HEK293 (cell line): Measurements from ENCODE around the gene KRTAP10-7.
A peak's percentile ranks its signal among the peaks of the same experiment; 100 is the strongest.
"Not testable (repeated sequence)": the region's sequence is repeated elsewhere in the genome, so short reads cannot be mapped to it uniquely, and the experiment has no call there.

Experiments used
- CTCF ChIA-PET: fragments of 350-600 bp; formaldehyde crosslinking; extraction: SDS; loops from one replicate; lab custom pipeline; 2021; ENCODE audit warnings: antibody characterized with exemption; lab: Yijun Ruan, JAX
- POLR2A ChIA-PET: fragments of 300-600 bp; formaldehyde crosslinking; extraction: SDS; loops from one replicate; lab custom pipeline; 2020; ENCODE audit warnings: antibody characterized with exemption, inconsistent platforms; lab: Yijun Ruan, JAX
- H3K27ac ChIP-seq: fragments of 200-500 bp; sonication (Bioruptor generic); 2 replicates; pipeline ENCODE4 v1.5.1; 2014; ENCODE audit warnings: low read depth, low read length, control low read depth, inconsistent platforms; ENCODE audit errors: extremely low read depth
- H3K36me3 ChIP-seq, 2 experiments: fragments of 200-500 bp in 1 of 2; sonication (Bioruptor generic) in 1 of 2; 1 replicate in 1 of 2; 2 replicates in 1 of 2; pipeline ENCODE4 v1.5.1; 2014 to 2017; ENCODE audit warnings: inconsistent platforms in 2 of 2, low read length in 2 of 2; ENCODE audit not compliant: control insufficient read depth in 2 of 2, insufficient read depth in 1 of 2
- H3K4me1 ChIP-seq: fragments of 200-500 bp; sonication (Bioruptor generic); 2 replicates; pipeline ENCODE4 v1.5.1; 2014; ENCODE audit warnings: mild to moderate bottlenecking, low read length, inconsistent platforms; ENCODE audit not compliant: control insufficient read depth, insufficient read depth
- H3K4me3 ChIP-seq: 2 replicates; pipeline ENCODE4 v1.5.1; 2011; ENCODE audit warnings: low read depth, mild to moderate bottlenecking, control low read depth, low read length, moderate library complexity
- H3K9me3 ChIP-seq: fragments of 200-500 bp; sonication (Bioruptor generic); 2 replicates; pipeline ENCODE4 v1.5.1; 2014; ENCODE audit warnings: low read depth, low read length, inconsistent platforms; ENCODE audit not compliant: control insufficient read depth, insufficient read depth
- EGR2 ChIP-seq: fragments of 450-650 bp; formaldehyde crosslinking; IDR thresholded peaks from 2 replicates; pipeline ENCODE4 v1.5.1; 2016; ENCODE audit warnings: low read depth, missing biosample characterization, missing genetic modification characterization
- PRDM1 ChIP-seq: fragments of 450-650 bp; formaldehyde crosslinking; IDR thresholded peaks from 2 replicates; pipeline ENCODE4; 2016; ENCODE audit warnings: missing biosample characterization, missing genetic modification characterization
- SP2 ChIP-seq: fragments of 450-650 bp; formaldehyde crosslinking; IDR thresholded peaks from 2 replicates; pipeline ENCODE4 v1.5.1; 2016; ENCODE audit warnings: missing biosample characterization, missing genetic modification characterization
- ZBTB48 ChIP-seq: fragments of 450-650 bp; formaldehyde crosslinking; IDR thresholded peaks from 2 replicates; pipeline ENCODE4 v1.5.1; 2016; ENCODE audit warnings: missing biosample characterization, missing genetic modification characterization
- ZFHX2 ChIP-seq: fragments of 450-650 bp; formaldehyde crosslinking; conservative IDR thresholded peaks from 2 replicates; pipeline ENCODE4 v1.5.1; 2016; ENCODE audit warnings: missing biosample characterization, missing genetic modification characterization
- ZIC2 ChIP-seq: fragments of 450-650 bp; formaldehyde crosslinking; IDR thresholded peaks from 2 replicates; pipeline ENCODE4 v1.5.1; 2016; ENCODE audit warnings: missing biosample characterization, missing genetic modification characterization
- ZNF140 ChIP-seq: fragments of 450-650 bp; formaldehyde crosslinking; IDR thresholded peaks from 2 replicates; pipeline ENCODE4 v1.5.1; 2016; ENCODE audit warnings: missing biosample characterization, missing genetic modification characterization
- ZNF221 ChIP-seq: fragments of 450-650 bp; formaldehyde crosslinking; IDR thresholded peaks from 2 replicates; pipeline ENCODE4 v1.5.1; 2017; ENCODE audit warnings: missing biosample characterization, missing genetic modification characterization, borderline replicate concordance
- ZNF24 ChIP-seq: fragments of 450-650 bp; formaldehyde crosslinking; IDR thresholded peaks from 2 replicates; pipeline ENCODE4 v1.5.1; 2016; ENCODE audit warnings: missing biosample characterization, missing genetic modification characterization
- ZNF266 ChIP-seq: fragments of 450-650 bp; formaldehyde crosslinking; IDR thresholded peaks from 2 replicates; pipeline ENCODE4 v1.5.1; 2016; ENCODE audit warnings: missing biosample characterization, missing genetic modification characterization, low read depth
- ZNF433 ChIP-seq: fragments of 450-650 bp; formaldehyde crosslinking; IDR thresholded peaks from 2 replicates; pipeline ENCODE4 v1.5.1; 2016; ENCODE audit warnings: missing biosample characterization, missing genetic modification characterization, low read depth
- ZNF701 ChIP-seq: fragments of 450-650 bp; formaldehyde crosslinking; IDR thresholded peaks from 2 replicates; pipeline ENCODE4 v1.5.1; 2016; ENCODE audit warnings: missing biosample characterization, missing genetic modification characterization
- ZNF76 ChIP-seq: fragments of 450-650 bp; formaldehyde crosslinking; IDR thresholded peaks from 2 replicates; pipeline ENCODE4; 2016; ENCODE audit warnings: low read depth, missing biosample characterization, missing genetic modification characterization, borderline replicate concordance
- TF ChIP-seq, protein P1 (sequence below): fragments of 450-650 bp; formaldehyde crosslinking; IDR thresholded peaks from 2 replicates; pipeline ENCODE4 v1.5.1; 2016; ENCODE audit warnings: missing biosample characterization, missing genetic modification characterization, borderline replicate concordance
- TF ChIP-seq, protein P2 (sequence below): fragments of 450-650 bp; IDR thresholded peaks from 2 replicates; pipeline ENCODE4 v1.5.1; 2018; ENCODE audit warnings: missing biosample characterization, missing genetic modification characterization
- TF ChIP-seq, protein P3 (sequence below): fragments of 450-650 bp; formaldehyde crosslinking; IDR thresholded peaks from 2 replicates; pipeline ENCODE4 v1.5.1; 2016; ENCODE audit warnings: missing biosample characterization, missing genetic modification characterization, low read depth
- TF ChIP-seq, protein P4 (sequence below): fragments of 450-650 bp; formaldehyde crosslinking; IDR thresholded peaks from 2 replicates; pipeline ENCODE4 v1.5.1; 2016; ENCODE audit warnings: missing biosample characterization, missing genetic modification characterization

The KRTAP10-7 gene

DNA sequence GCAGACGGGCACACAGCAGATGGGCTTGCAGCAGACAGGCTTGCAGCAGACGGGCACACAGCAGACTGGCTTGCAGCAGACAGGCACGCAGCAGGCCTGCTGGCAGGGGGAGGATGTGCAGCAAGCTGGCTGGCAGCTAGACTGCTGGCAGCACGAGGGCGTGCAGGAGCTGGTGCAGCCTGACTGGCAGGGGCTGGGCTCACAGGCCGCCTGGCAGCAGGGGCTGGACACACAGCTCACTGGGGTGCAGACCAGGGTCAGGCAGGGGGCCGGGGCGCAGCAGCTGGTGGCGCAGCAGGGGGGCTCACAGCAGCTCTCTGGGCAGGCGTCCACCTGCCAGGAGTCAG lies 42.1 kb upstream of the KRTAP10-7 start:
- not testable (repeated sequence) for H3K36me3 ChIP-seq
- TF ChIP-seq ZIC2 (tag by site-specific recombination), result 0 out of 2 replicates have a peak, but pooled peaks have one; percentile 32
- TF ChIP-seq, all 188 proteins: peak for 1; not testable (repeated sequence) for 187
- CTCF ChIA-PET, result interaction anchor here (0.9 kb wide), 1 partner anchor 132 kb away, joined by 4 read pairs; no protein-coding TSS in a partner anchor
- H3K9me3 ChIP-seq, H3K4me3 ChIP-seq, H3K27ac ChIP-seq, H3K4me1 ChIP-seq, POLR2A ChIA-PET: not testable (repeated sequence)

DNA sequence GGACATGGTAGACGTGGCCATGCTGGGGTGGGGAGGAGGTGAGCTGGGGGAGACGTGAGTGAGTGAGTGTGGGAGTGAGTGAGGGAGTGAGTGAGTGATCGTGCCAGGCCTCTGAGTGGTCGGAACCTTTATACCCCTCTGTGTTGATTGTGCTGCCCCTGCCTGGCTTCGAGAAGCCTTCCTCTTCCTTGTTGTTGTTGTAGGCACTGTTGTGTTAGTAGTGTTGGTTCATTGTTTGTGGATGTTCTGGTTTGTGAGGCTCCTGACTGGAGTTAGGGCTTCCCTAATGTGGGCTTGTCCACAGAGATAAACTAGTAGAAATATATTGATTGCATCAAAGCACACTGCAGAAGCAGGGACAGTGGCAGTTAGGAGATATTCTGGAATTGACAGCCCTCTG lies 41.7 kb upstream of the KRTAP10-7 start, which contains the start of gene KRTAP10-3:
TSS of gene KRTAP10-3 (minus strand) at position 101 of the 400 bp plus-strand sequence. CDS start at position 21, 80 bp downstream.
- H3K36me3 ChIP-seq, result no peaks in the 10 kb centered on the region
- TF ChIP-seq ZNF76 (no peak), ZFHX2 (0 out of 2 replicates have a peak, but pooled peaks have one; percentile 12), EGR2 (tag by site-specific recombination) (0 out of 2 replicates have a peak, but pooled peaks have one; percentile 7)
- H3K4me1 ChIP-seq, result no peaks in the 10 kb centered on the region
- H3K27ac ChIP-seq, result no peak within 1 kb of the TSS
- no peak within 1 kb of the TSS for H3K4me3 ChIP-seq
- POLR2A ChIA-PET, result no interaction called here
- no peaks in the 10 kb centered on the region for H3K9me3 ChIP-seq
- CTCF ChIA-PET, result interaction anchor here (0.9 kb wide), 1 partner anchor 132 kb away, joined by 4 read pairs; no protein-coding TSS in a partner anchor

DNA sequence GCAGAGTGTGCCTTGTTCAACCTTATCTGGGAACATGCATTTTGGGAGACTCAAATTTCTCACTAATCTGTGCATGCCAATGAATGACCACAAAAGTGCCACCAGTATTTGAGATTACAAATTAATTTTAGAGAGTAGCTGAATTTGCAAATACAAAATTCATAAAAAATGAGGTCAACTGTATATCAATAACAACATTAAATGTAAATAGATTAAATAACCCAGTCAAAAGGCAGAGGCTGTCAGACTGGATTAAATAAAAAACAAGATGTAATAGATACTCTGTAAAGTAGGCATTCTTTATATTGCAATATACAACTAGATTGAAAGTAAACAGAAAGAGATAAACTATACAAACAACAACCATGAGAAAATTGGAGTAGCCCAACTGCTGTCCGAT lies 36.3 kb upstream of the KRTAP10-7 start:
- CTCF ChIA-PET, result no interaction called here
- Histone ChIP-seq H3K4me1 (no peaks in the 10 kb centered on the region), H3K36me3 (no peaks in the 10 kb centered on the region), H3K4me3 (no peak overlapping the region), H3K27ac (no peak overlapping the region), H3K9me3 (no peaks in the 10 kb centered on the region)
- TF ChIP-seq PRDM1 (no peak), ZNF140 (tag by site-specific recombination) (no peak), ZNF221 (tag by site-specific recombination) (no peak), ZNF701 (no peak), ZNF433 (tag by site-specific recombination) (no peak), SP2 (tag by site-specific recombination) (no peak), ZNF24 (no peak), ZBTB48 (tag by site-specific recombination) (no peak), ZNF266 (tag by site-specific recombination) (no peak)
- TF ChIP-seq, protein P1, sequence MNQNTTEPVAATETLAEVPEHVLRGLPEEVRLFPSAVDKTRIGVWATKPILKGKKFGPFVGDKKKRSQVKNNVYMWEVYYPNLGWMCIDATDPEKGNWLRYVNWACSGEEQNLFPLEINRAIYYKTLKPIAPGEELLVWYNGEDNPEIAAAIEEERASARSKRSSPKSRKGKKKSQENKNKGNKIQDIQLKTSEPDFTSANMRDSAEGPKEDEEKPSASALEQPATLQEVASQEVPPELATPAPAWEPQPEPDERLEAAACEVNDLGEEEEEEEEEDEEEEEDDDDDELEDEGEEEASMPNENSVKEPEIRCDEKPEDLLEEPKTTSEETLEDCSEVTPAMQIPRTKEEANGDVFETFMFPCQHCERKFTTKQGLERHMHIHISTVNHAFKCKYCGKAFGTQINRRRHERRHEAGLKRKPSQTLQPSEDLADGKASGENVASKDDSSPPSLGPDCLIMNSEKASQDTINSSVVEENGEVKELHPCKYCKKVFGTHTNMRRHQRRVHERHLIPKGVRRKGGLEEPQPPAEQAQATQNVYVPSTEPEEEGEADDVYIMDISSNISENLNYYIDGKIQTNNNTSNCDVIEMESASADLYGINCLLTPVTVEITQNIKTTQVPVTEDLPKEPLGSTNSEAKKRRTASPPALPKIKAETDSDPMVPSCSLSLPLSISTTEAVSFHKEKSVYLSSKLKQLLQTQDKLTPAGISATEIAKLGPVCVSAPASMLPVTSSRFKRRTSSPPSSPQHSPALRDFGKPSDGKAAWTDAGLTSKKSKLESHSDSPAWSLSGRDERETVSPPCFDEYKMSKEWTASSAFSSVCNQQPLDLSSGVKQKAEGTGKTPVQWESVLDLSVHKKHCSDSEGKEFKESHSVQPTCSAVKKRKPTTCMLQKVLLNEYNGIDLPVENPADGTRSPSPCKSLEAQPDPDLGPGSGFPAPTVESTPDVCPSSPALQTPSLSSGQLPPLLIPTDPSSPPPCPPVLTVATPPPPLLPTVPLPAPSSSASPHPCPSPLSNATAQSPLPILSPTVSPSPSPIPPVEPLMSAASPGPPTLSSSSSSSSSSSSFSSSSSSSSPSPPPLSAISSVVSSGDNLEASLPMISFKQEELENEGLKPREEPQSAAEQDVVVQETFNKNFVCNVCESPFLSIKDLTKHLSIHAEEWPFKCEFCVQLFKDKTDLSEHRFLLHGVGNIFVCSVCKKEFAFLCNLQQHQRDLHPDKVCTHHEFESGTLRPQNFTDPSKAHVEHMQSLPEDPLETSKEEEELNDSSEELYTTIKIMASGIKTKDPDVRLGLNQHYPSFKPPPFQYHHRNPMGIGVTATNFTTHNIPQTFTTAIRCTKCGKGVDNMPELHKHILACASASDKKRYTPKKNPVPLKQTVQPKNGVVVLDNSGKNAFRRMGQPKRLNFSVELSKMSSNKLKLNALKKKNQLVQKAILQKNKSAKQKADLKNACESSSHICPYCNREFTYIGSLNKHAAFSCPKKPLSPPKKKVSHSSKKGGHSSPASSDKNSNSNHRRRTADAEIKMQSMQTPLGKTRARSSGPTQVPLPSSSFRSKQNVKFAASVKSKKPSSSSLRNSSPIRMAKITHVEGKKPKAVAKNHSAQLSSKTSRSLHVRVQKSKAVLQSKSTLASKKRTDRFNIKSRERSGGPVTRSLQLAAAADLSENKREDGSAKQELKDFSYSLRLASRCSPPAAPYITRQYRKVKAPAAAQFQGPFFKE (tag by site-specific recombination), result no peak
- TF ChIP-seq, protein P2, sequence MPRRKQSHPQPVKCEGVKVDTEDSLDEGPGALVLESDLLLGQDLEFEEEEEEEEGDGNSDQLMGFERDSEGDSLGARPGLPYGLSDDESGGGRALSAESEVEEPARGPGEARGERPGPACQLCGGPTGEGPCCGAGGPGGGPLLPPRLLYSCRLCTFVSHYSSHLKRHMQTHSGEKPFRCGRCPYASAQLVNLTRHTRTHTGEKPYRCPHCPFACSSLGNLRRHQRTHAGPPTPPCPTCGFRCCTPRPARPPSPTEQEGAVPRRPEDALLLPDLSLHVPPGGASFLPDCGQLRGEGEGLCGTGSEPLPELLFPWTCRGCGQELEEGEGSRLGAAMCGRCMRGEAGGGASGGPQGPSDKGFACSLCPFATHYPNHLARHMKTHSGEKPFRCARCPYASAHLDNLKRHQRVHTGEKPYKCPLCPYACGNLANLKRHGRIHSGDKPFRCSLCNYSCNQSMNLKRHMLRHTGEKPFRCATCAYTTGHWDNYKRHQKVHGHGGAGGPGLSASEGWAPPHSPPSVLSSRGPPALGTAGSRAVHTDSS, result no peak
- TF ChIP-seq, protein P3, sequence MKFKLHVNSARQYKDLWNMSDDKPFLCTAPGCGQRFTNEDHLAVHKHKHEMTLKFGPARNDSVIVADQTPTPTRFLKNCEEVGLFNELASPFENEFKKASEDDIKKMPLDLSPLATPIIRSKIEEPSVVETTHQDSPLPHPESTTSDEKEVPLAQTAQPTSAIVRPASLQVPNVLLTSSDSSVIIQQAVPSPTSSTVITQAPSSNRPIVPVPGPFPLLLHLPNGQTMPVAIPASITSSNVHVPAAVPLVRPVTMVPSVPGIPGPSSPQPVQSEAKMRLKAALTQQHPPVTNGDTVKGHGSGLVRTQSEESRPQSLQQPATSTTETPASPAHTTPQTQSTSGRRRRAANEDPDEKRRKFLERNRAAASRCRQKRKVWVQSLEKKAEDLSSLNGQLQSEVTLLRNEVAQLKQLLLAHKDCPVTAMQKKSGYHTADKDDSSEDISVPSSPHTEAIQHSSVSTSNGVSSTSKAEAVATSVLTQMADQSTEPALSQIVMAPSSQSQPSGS (tag by site-specific recombination), result no peak
- TF ChIP-seq, protein P4, sequence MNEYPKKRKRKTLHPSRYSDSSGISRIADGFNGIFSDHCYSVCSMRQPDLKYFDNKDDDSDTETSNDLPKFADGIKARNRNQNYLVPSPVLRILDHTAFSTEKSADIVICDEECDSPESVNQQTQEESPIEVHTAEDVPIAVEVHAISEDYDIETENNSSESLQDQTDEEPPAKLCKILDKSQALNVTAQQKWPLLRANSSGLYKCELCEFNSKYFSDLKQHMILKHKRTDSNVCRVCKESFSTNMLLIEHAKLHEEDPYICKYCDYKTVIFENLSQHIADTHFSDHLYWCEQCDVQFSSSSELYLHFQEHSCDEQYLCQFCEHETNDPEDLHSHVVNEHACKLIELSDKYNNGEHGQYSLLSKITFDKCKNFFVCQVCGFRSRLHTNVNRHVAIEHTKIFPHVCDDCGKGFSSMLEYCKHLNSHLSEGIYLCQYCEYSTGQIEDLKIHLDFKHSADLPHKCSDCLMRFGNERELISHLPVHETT (tag by site-specific recombination), result no peak
- POLR2A ChIA-PET, result no interaction called here
